HG02938 (cell line): ENCODE data around the gene IPP.
"Not testable (repeated sequence)": the region's sequence is repeated elsewhere in the genome, so short reads cannot be mapped to it uniquely, and the experiment has no call there.

ENCODE experiments used
- ATAC-seq: cut with Tn5 transposase; IDR thresholded peaks from one replicate; pipeline ENCODE4 v1.9.1; 2021; ENCODE audit warnings: mild to moderate bottlenecking, moderate library complexity; ENCODE audit not compliant: unreplicated experiment

The IPP gene

DNA sequence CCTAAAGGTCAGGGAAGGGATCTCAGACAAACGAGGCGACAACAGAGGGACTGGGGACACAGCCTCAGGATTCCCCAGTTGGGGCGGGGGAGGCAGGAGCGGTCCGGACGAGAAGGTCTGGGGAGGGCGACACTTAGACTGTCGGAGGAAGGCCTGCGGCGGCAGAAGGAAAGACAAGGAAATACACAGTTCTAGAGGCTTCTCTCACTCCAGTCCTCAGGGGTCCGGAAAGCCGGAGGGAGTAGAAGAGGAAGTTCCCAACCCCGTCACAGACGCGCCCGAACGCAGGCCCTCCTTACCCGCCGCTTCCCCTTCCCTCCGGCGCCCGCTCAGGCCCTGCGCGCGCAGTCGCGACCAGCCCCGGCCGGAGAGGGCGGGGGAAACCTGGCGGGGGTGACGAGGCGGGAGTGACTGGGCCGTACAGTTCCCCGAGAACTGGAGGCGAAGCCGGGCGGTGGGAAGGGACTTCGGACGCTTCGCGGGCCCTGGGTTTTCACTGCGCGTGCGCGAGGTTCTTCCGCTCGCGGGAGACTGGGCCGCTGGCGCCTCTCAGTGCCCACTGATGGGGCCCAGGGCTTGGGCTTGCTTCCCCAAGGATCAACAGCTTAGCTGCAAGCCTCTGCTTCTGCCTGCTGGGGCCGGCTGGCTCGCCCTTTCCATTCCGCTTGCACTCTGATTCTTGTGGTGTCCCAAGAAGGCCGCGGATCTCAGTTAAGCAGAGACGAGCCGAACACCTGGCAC is at the start of gene IPP:
TSS of gene IPP (minus strand) at position 356 of the 741 bp plus-strand sequence. CDS start 4,242 bp downstream, outside the sequence.
- peak; percentile 92 for ATAC-seq

DNA sequence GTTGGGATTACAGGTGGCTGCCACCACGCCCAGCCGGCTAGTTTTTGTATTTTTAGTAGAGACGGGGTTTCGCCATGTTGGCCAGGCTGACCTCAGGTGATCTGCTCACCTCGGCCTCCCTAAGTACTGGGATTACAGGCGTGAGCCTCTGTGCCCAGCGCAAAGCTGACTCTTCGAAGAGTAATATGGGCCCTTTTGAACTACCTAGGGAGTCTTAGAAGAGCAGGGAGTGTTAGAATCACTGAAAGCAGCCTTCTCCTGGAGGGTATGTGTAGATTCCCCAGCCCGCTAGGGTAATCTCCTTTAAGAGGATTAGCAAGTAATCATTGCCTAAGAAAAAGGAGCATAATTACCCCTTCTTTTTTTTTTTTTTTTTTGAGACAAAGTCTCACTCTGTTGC is 46.5 kb upstream of the IPP start:
- ATAC-seq, result no peak

DNA sequence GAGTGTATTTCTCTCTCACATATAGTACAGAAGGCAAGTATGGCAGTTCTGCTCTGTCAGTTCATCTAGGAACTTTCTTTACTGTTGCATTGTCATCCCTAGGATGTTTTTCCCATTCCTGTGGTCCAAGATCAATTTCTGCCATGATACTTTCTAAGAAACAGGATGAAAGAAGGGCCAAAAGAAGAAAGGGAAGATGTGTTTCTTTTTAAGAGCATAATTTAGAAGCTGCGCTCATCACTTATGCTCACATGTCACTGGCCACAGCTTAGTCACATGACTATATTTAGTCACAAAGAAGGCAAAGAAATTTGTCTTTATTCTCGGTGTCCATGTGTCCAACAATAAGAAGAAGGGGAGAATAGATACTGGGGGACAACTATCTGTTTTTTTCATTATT is 45.9 kb upstream of the IPP start:
- no peak for ATAC-seq

DNA sequence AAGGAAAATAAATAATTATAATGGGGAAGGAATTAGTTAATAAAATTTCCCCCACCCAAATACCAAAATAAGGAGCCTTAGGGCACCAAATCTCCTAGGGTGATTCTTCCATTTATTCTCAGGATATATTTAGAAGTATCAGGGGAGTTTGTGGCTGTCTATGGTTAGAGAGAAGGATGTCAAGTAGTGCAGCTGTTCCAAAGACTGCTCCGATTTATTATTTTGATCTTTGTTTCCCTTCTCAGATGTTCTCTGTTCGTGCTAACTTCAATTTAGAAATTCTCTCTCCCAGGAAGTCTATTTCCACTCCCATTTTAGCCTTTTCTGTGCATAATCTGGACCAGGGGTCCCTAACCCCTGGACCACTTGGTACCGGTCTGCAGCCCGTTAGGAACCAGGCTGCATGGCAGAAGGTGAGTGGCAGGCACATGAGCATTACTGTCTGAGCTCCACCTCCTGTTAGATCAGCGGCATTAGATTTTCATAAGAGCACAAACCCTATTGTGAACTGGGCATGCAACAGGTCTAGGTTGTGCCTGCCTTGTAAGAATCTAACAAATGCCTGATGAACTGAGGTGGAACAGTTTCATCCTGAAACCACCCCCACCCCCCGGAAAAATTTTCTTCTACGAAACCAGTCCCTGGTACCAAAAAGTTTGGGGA is 43.6 kb upstream of the IPP start:
- no peak for ATAC-seq

DNA sequence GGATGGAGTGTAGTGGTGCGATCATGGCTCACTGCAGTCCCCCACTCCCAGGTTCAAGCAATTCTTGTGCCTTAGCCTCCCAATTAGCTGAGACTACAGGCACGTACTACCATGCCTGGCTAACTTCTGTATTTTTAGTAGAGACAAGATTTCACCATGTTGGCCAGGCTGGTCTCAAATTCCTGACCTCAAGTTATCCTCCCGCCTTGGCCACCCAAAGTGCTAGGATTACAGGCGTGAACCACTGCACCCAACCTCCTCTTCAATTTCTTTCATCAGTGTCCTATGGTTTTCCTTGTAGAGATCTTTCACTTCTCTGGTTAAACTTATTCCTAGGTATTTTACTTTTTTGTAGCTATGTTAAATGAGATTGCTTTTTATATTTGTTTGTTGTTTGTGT is 42.3 kb upstream of the IPP start:
- ATAC-seq, result no peak

DNA sequence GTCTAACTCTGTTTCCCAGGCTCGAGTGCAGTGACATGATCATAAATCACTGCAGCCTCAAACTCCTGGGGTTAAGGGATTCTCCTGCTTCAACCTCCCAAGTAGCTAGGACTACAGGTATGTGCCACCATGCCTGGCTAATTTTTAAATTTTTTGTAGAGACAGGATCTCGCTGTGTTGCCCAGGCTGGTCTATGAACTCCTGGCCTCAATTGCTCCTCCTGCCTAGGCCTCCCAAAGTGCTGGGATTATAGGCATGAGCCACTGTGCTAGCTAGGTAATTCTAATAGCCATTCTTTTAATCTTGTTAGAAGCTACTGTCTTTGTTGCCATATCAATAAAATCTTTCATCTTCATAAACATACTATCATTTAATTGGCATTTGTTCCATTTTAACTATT is 39.1 kb upstream of the IPP start:
- ATAC-seq, result no peak

DNA sequence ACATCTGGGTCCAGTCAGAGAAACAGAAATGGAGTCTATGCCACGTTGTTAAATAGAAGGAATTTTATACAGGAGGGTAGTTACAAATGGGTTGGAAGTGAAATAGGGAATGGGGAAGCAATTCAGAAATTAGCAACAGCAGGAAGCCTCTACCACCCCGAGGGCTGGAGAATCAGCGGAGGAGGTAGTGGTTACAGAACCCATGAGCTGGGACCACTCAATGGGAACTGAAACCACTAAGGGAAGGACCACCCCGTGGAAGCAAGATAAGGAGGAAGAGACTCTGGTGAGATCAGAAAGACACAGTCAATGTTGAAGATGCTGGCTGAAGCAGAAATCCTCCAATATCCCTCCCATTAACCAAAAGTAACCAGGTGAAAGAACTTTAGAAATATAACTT is 37.5 kb upstream of the IPP start:
- ATAC-seq, result no peak

DNA sequence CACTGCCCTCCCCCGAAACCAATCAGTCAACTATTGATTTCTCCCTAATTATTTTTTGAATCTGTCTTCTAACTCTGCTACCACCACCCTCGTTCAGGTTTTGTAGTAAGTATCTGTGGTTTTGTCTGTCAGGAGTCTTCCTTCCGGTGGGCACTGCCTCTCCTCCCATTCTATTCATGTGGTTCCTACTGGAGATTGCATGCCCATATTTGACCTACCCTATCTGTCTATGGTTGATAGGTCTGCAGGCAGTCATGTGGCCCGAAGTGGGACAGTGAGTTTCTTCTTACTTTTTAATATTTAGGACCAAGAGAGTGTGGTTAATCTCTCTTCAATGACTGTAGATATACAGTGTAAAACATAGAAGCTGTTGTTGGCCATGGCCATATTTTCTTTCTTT is 35.1 kb upstream of the IPP start:
- ATAC-seq, result peak; percentile 51

DNA sequence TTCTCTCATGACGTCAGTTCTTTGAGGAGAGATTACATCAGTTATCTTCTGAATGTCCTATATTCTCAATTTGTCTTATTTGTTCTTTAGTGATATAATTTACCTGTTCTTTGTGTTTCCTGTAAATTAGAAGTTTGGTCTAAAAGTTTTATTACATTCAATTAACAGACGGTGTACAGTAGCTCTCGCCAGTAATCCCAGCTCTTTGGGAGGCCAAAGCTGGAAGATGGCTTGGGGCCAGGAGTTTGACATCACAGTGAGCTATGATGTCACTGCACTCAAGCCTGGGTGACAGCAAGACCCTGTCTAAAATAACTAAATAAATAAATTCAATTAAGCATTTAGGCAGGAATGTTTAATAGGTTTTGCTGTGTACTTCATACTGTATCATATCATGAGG is 25.3 kb upstream of the IPP start:
- no peak for ATAC-seq

DNA sequence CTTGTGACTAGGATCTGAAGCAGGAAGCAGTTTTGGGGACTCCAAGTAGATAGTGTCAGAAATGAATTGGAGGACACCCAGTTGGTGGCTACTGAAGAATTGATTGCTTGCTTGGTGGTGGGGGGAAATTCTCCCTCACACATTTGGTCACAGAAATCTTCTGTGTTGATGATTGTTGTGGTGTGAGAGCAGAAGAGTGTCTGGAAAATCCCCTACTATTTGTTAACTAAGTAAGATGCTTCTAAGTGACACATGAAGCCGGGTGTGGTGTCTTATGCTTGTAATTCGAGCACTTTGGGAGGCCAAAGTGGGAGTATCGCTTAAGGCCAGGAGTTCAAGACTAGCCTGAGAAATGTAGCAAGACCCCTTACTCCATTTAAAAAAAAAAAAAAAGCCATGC is 22.5 kb upstream of the IPP start:
- ATAC-seq, result no peak

DNA sequence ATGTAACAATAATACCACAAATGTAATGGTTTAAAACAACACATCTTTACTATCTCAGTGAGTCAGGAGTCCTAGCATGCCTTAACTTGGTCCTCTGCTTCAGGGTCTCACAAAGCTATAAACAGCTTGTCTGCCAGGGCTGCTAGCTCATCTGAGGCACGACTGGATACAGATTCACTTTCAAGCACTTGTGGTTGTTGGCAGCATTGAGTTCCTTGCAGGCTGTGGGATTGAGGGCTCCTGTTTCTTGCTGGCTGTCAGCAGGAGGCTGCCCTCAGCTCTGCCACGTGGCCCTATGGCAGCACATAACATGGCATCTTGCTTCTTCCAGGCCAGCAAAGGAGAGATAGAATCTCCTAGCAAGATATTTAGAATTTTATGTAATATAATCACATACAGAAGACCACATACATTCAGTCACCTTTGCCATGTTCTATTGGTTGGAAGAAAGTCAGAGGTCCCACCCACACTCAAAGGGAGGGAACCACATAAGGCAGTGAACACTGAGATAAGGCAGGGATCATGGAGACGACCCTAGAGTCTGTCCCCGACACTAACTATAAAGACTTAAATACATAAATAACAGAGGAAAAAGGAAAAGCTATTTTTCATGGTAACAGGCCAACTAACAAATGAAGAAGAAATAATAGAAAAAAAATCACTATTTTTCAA is 18.9 kb upstream of the IPP start:
- no peak for ATAC-seq

DNA sequence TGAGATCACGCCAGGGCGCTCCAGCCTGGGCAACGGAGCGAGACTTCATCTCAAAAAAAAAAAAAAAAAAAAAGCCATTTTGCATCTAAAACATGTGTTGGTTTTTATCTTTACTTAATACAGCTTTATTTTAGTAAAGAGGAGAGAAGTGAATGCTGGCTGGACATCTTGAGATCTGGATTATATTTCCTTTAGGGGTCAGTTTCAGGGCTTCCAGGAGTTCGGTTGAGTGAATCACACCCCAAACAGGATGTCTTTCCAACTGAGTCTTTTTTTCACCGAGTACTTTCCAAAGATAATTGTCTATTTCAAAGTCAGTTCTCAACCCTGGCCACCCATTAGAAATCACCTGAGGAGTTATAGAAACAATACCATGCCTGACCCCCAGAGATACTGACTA is 16.6 kb upstream of the IPP start:
- no peak for ATAC-seq

DNA sequence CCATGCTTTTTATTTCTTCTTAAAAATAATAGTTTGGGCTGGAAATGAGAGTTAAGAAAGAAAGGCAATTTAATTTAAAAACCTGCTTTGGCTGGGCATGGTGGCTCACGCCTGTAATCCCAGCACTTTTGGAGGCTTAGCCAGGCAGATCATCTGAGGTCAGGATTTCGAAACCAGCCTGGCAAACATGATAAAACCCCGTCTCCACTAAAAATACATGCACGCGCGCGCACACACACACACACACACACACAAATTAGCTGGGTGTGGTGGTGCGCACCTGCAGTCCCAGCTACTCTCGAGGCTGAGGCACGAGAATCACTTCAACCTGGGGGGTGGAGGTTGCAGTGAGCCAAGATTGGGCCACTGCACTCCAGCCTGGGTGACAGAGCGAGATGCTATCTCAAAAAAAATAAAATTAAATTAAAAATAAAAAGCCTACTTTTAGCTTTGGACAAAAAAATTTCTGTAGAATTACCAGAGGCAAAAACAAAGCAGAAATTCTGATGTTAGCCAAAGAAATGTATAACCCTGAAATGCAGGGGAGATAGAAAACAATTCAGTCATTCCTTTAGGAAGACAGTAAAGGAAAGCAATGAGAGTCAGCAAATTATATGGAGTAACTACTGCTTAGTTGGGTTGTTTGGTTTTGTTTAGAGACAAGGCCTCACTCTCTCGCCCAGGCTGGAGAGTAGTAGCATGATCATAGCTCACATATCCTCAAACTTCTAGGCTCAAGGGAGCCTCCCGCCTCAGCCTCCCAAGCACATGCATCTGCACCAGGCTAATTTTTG is 15.7 kb upstream of the IPP start:
- no peak for ATAC-seq

DNA sequence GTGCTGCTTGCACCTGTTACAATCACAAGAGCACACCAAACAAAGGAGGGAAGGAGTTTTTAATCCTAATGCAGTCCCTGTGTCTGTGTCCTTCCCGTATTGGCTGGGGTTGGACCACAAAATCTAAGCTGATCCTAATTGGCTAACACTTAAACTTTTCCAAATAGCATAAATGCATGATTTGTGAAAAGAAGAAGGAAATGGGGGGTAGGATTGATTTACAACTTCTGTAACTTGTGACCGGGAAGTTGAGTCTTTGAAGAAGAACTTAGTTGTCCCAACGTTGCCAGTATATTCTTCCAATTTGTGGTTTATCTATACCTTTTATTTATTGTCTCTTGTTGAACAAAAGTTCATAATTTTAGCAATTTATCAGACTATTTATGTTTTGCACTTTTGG is 11.8 kb upstream of the IPP start:
- ATAC-seq, result no peak

DNA sequence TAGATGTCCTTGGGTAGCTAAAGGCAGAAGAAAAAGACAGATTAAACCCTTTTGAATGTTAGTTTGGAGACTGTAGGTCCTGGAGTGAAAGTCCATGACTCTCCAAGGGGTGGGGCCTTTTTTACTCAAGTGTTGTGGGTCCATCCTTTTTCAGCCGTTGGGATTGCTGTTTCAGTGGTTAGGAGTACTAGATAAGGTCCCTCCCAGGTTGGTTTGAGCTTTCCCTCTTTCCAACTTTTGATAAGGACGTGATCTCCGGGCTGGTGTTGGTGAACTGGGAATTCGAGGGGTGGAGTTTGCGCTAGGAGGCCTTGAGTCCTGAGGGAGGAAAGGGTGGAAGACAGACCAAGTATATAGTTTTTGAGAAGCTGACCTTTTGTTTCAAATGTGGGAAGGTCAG is 5.2 kb upstream of the IPP start:
- ATAC-seq, result no peak

DNA sequence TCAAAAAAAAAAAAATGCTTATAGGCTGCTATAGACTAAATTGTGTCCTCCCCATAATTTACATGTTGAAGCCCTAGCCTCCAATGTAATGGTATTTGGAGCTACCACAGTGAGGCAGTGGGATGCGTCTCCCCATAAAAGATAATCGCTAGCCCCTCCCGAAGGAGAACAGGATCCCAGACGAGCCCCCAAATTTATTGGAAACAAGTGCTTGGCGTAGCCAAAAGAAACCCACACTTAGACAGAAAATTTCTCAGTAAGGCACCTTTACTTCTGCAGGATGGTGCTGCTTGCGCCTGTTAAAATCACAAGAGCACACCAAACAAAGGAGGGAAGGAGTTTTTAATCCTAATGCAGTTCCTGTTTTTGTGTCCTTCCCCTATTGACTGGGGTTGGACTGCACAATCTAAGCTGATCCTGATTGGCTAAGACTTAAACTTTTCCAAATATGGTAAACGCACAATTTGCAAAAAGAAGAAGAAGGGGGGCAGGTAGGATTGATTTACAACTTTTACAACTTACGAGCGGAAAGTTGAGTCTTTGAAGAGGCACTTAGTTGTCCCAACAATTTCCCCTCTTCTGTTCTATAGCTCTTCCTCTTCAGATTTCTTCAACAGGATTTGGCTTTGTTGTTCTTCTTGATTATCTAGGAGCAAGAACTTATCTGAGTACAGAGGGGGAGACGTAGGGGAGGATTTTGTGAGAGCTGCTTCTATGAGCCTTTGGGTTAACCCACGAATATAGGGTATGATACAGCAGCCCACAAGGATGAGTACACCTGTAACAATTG is 3.0 kb upstream of the IPP start:
- no peak for ATAC-seq

DNA sequence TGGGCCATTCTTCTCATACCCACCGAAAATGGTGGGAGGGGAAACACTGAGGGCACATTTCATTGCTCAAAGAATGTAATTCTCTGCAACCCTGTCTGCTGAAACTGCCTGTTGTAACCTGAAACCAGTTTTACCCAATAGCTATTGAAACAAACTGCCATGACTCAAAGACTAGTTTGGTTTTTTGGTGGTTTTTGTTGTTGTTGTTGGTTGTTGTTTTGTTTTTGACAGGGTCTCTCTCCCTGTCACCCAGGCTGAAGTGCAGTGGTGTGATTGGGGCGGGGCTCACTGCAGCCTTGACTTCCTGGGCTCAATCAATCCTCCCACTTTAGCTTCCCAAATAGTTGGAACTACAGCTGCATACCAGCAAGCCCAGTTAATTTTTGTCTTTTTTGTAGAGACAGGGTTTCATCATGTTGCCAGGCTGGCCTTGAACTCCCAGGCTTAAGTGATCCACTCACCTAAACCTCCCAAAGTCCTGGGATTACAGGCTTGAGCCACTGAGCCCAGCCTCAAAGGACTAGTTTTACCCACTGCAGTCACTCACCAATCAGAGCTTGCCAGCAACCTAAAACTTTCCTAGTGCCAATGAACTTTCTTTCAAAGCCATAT is 2.1 kb upstream of the IPP start:
- no peak for ATAC-seq

DNA sequence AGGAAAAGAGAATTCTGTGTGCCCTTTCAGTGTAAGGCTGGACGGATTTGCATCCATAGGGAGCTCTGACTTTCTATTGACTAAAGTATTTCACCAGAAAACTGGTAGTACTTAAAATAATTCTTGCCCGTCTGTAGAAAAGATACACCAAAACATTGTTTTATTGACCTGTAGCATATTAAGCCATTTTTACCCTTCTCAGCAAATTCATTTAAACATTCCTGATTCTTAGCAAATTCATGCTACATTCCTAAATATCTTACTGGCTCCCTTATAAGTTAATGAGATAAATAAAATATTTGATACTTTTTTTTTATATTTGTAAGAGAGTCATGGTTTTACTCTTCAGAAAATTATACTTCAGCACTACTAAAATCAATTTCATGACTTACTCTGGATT is 1.6 kb upstream of the IPP start:
- no peak for ATAC-seq

DNA sequence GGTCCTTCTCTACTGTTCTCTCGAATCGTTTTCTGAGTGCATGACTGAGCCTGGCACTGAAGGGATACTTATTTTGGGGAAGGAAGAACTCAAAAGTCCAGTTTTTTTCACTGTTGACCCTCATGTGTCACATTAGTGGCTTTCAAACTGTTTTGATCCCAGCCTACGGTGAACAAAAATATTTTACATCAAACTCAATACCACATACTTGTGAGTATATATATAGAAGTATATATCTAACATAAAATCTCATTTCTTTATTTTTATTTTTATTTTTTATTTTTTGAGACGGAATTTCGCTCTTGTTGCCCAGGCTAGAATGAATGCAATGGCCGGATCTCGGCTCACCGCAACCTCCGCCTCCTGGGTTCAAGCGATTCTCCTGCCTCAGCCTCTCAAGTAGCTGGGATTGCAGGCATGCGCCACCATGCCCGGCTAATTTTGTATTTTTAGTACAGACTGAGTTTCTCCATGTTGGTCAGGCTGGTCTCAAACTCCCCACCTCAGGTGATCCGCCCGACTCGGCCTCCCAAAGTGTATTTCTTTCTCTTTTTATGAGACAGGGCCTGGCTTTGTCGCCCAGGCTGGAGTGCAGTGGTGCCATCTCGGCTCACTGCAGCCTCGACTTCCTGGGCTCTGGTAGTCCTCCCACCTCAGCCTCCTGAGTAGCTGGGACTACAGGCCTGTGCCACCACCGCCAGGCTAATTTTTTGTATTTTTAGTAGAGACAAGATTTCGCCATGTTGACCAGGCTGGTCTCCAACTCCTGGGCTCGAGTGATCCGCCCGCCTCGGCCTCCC is 786 bp upstream of the IPP start:
- not testable (repeated sequence) for ATAC-seq
